ENCODE results near the gene MLC1.
"Not testable (repeated sequence)": the region's sequence is repeated elsewhere in the genome, so short reads cannot be mapped to it uniquely, and the experiment has no call there.

The MLC1 gene

GRCh38 chr22:50089682-50090411, 4.6 kb upstream of the MLC1 start, which contains the start of gene MOV10L1:
TSS of gene MOV10L1 (plus strand) at chr22:50090006. CDS start at chr22:50090089, 83 bp downstream.
- TF ChIP-seq CTCF (IDR thresholded peaks at IDR 0.05; ENCODE audit: low read depth, low read length, missing control alignments) = no peak
- no peaks in the 10 kb centered on the region for H3K36me3 ChIP-seq (replicated peaks)
- H3K4me3 ChIP-seq (ENCODE audit: low read depth, low read length) = no peak within 1 kb of the TSS
- no peak for DNase-seq
- H3K27ac ChIP-seq = no peak within 1 kb of the TSS
- in situ Hi-C loops (cut with HindIII; ENCODE audit: low pct_ligation_motif_present, low sequenced_read_pairs) = no loop called here
- peaks cover 2% of the 10 kb centered on the region for H3K27me3 ChIP-seq (replicated peaks)

GRCh38 chr22:50089231-50089630, 4.0 kb upstream of the MLC1 start:
- no peak overlapping the region for H3K4me3 ChIP-seq (ENCODE audit: low read depth, low read length)
- no peaks in the 10 kb centered on the region for H3K36me3 ChIP-seq (replicated peaks)
- H3K27me3 ChIP-seq (replicated peaks) = peaks cover 4% of the 10 kb centered on the region
- no peak overlapping the region for H3K27ac ChIP-seq
- no peak for TF ChIP-seq CTCF (IDR thresholded peaks at IDR 0.05; ENCODE audit: low read depth, low read length, missing control alignments)
- in situ Hi-C loops (cut with HindIII; ENCODE audit: low pct_ligation_motif_present, low sequenced_read_pairs) = no loop called here
- DNase-seq = no peak

- Histone ChIP-seq H3K36me3 (replicated peaks) (no peaks in the 10 kb centered on the region), H3K27ac (no peak overlapping the region), H3K4me3 (ENCODE audit: low read depth, low read length) (no peak overlapping the region), H3K27me3 (replicated peaks) (peaks cover 4% of the 10 kb centered on the region)
- DNase-seq = no peak
- no peak for TF ChIP-seq CTCF (IDR thresholded peaks at IDR 0.05; ENCODE audit: low read depth, low read length, missing control alignments)
- in situ Hi-C loops (cut with HindIII; ENCODE audit: low pct_ligation_motif_present, low sequenced_read_pairs) = no loop called here
Measured at GRCh38 chr22:50088096-50088495, 2.9 kb upstream of the MLC1 start.

GRCh38 chr22:50087646-50088045, 2.4 kb upstream of the MLC1 start:
- no peak for TF ChIP-seq CTCF (IDR thresholded peaks at IDR 0.05; ENCODE audit: low read depth, low read length, missing control alignments)
- in situ Hi-C loops (cut with HindIII; ENCODE audit: low pct_ligation_motif_present, low sequenced_read_pairs) = no loop called here
- peaks cover 4% of the 10 kb centered on the region for H3K27me3 ChIP-seq (replicated peaks)
- H3K4me3 ChIP-seq (ENCODE audit: low read depth, low read length) = no peak overlapping the region
- DNase-seq = no peak
- no peaks in the 10 kb centered on the region for H3K36me3 ChIP-seq (replicated peaks)
- no peak overlapping the region for H3K27ac ChIP-seq

- H3K27me3 ChIP-seq (replicated peaks); H3K4me3 ChIP-seq (ENCODE audit: low read depth, low read length); H3K27ac ChIP-seq; H3K36me3 ChIP-seq (replicated peaks); in situ Hi-C loops (cut with HindIII; ENCODE audit: low pct_ligation_motif_present, low sequenced_read_pairs); DNase-seq: not testable (repeated sequence)
Measured at GRCh38 chr22:50086975-50087374, 1.7 kb upstream of the MLC1 start.

GRCh38 chr22:50086526-50086925, 1.3 kb upstream of the MLC1 start:
- peaks cover 4% of the 10 kb centered on the region for H3K27me3 ChIP-seq (replicated peaks)
- DNase-seq = peak; percentile 6
- H3K4me3 ChIP-seq (ENCODE audit: low read depth, low read length) = no peak overlapping the region
- in situ Hi-C loops (cut with HindIII; ENCODE audit: low pct_ligation_motif_present, low sequenced_read_pairs) = no loop called here
- H3K36me3 ChIP-seq (replicated peaks) = no peaks in the 10 kb centered on the region
- H3K27ac ChIP-seq = no peak overlapping the region
- TF ChIP-seq CTCF (IDR thresholded peaks at IDR 0.05; ENCODE audit: low read depth, low read length, missing control alignments) = no peak
